ENCODE data around the gene GRSF1. TPM values are rescaled to one million over a fixed set of nuclear protein-coding genes. Genes with fewer than 3 reads are reported as not detected.
A peak's percentile ranks its signal among the peaks of the same experiment; 100 is the strongest.

The GRSF1 gene
- total RNA-seq, 6 donors from 2014 or later = 25.9 to 59.1 (median 50.0) TPM

GRCh38 chr4:70816894-70817293 is 22.8 kb downstream of the GRSF1 start:
- no peak overlapping the region for H3K27ac ChIP-seq
- WGBS, 2 donors = 43% methylated on average over 2 of the region's 2 CpGs
- ATAC-seq (ENCODE audit: low FRiP score in 2 of 2) (no peak), DNase-seq (no peak)
- no peak for TF ChIP-seq CTCF (IDR thresholded peaks at IDR 0.05)
- no peak for TF ChIP-seq EP300 (IDR thresholded peaks at IDR 0.05)
- TF ChIP-seq POLR2A (IDR thresholded peaks at IDR 0.05) = no peak
- TF ChIP-seq POLR2AphosphoS5 (IDR thresholded peaks at IDR 0.05) = no peak
- no peaks in the 10 kb centered on the region for H3K9me3 ChIP-seq
- H3K36me3 ChIP-seq = peaks cover 7 to 38% (median 16%) of the 10 kb centered on the region in 4 donors
- no peaks in the 10 kb centered on the region for H3K27me3 ChIP-seq
- no peaks in the 10 kb centered on the region for H3K4me1 ChIP-seq
- no peak overlapping the region for H3K4me3 ChIP-seq

GRCh38 chr4:70815370-70815769 is 24.3 kb downstream of the GRSF1 start:
- Histone ChIP-seq H3K4me1 (no peaks in the 10 kb centered on the region), H3K9me3 (no peaks in the 10 kb centered on the region), H3K4me3 (no peak overlapping the region), H3K36me3 (peaks cover 3 to 23% (median 9%) of the 10 kb centered on the region in 4 donors), H3K27me3 (no peaks in the 10 kb centered on the region), H3K27ac (no peak overlapping the region)
- no peak for TF ChIP-seq POLR2A (IDR thresholded peaks at IDR 0.05)
- no peak for TF ChIP-seq EP300 (IDR thresholded peaks at IDR 0.05)
- WGBS, 2 donors = 100% methylated on average over 1 of the region's 1 CpG
- no peak for ATAC-seq (ENCODE audit: low FRiP score in 2 of 2)
- no peak for DNase-seq

- 71 to 80% methylated on average over 1 of the region's 1 CpG for WGBS, 2 donors
- no peaks in the 10 kb centered on the region for H3K27me3 ChIP-seq
- H3K9me3 ChIP-seq = no peaks in the 10 kb centered on the region
- ATAC-seq (ENCODE audit: low FRiP score in 2 of 2) = no peak
- peaks cover 0 to 18% (median 2%) of the 10 kb centered on the region in 4 donors for H3K36me3 ChIP-seq
- TF ChIP-seq POLR2A (IDR thresholded peaks at IDR 0.05) (no peak), POLR2AphosphoS5 (IDR thresholded peaks at IDR 0.05) (no peak), CTCF (IDR thresholded peaks at IDR 0.05) (no peak), EP300 (IDR thresholded peaks at IDR 0.05) (no peak)
- DNase-seq = no peak
- H3K4me1 ChIP-seq = no peaks in the 10 kb centered on the region
- no peak overlapping the region for H3K27ac ChIP-seq
- H3K4me3 ChIP-seq = no peak overlapping the region
Observed at GRCh38 chr4:70808151-70808550, 31.5 kb downstream of the GRSF1 start.

- Histone ChIP-seq H3K4me1 (no peaks in the 10 kb centered on the region), H3K27ac (no peak overlapping the region), H3K36me3 (peaks cover 0 to 36% (median 8%) of the 10 kb centered on the region in 4 donors), H3K27me3 (no peaks in the 10 kb centered on the region), H3K9me3 (no peaks in the 10 kb centered on the region), H3K4me3 (no peak overlapping the region)
- TF ChIP-seq POLR2AphosphoS5 (IDR thresholded peaks at IDR 0.05) (no peak), EP300 (IDR thresholded peaks at IDR 0.05) (no peak), POLR2A (IDR thresholded peaks at IDR 0.05) (no peak), CTCF (IDR thresholded peaks at IDR 0.05) (no peak)
- 81 to 91% methylated on average over 5 of the region's 5 CpGs for WGBS, 2 donors
- ATAC-seq (ENCODE audit: low FRiP score in 2 of 2) (no peak), DNase-seq (no peak)
Observed at GRCh38 chr4:70802928-70803580, 36.6 kb downstream of the GRSF1 start.

GRCh38 chr4:70801265-70801809 is 38.4 kb downstream of the GRSF1 start:
- TF ChIP-seq EP300 (IDR thresholded peaks at IDR 0.05) = no peak
- no peak for TF ChIP-seq CTCF (IDR thresholded peaks at IDR 0.05)
- no peak for TF ChIP-seq POLR2AphosphoS5 (IDR thresholded peaks at IDR 0.05)
- no peak for TF ChIP-seq POLR2A (IDR thresholded peaks at IDR 0.05)
- H3K27me3 ChIP-seq = no peaks in the 10 kb centered on the region
- H3K9me3 ChIP-seq = no peaks in the 10 kb centered on the region
- peaks cover 0 to 41% (median 9%) of the 10 kb centered on the region in 4 donors for H3K36me3 ChIP-seq
- H3K27ac ChIP-seq = no peak overlapping the region
- 95% methylated on average over 1 of the region's 1 CpG for WGBS, 2 donors
- ATAC-seq (ENCODE audit: low FRiP score in 2 of 2) (peak in 1 of 2 donors; percentile 52), DNase-seq (no peak)
- H3K4me3 ChIP-seq = no peak overlapping the region
- H3K4me1 ChIP-seq = no peaks in the 10 kb centered on the region

Measured in upper lobe of left lung (tissue), 6 donors.